Endodermal cell (in vitro differentiated cells): ENCODE data around the gene TMC4. TPM values are rescaled to one million over a fixed set of nuclear protein-coding genes. Genes with fewer than 3 reads are reported as not detected.

Experiments used
- DNase-seq: peaks from one replicate; pipeline ENCODE4 v3.0.0-alpha.2; 2017
- H3K27ac ChIP-seq: 2 replicates; pipeline ENCODE4 v1.5.1; 2013; ENCODE audit warnings: mild to moderate bottlenecking, low read depth, low read length, moderate library complexity
- H3K27me3 ChIP-seq: 2 replicates; pipeline ENCODE4 v1.6.1; 2013; ENCODE audit warnings: mild to moderate bottlenecking, low read length, moderate library complexity; ENCODE audit not compliant: insufficient read depth, control insufficient read depth, poor library complexity, severe bottlenecking
- H3K36me3 ChIP-seq: 2 replicates; pipeline ENCODE4 v1.7.0; 2013; ENCODE audit warnings: mild to moderate bottlenecking, low read length, moderate library complexity; ENCODE audit not compliant: control insufficient read depth, insufficient read depth
- H3K4me1 ChIP-seq: one replicate; pipeline ENCODE4 v1.7.0; 2013; ENCODE audit warnings: low read length; ENCODE audit not compliant: control insufficient read depth, insufficient read depth
- H3K4me3 ChIP-seq: 2 replicates; pipeline ENCODE4 v1.5.1; 2013; ENCODE audit warnings: mild to moderate bottlenecking, low read length, moderate library complexity
- H3K9ac ChIP-seq: 2 replicates; pipeline ENCODE4 v1.6.1; 2013; ENCODE audit warnings: mild to moderate bottlenecking, low read length, moderate library complexity; ENCODE audit not compliant: poor library complexity, severe bottlenecking; ENCODE audit errors: extremely low read depth
- H3K9me3 ChIP-seq: 2 replicates; pipeline ENCODE4 v1.6.1; 2013; ENCODE audit warnings: mild to moderate bottlenecking, low read length, moderate library complexity; ENCODE audit not compliant: control insufficient read depth
- H3K27ac Mint-ChIP-seq: 2 replicates; pipeline ENCODE4 v1.8.0; 2020; ENCODE audit warnings: mixed read lengths
- H3K27me3 Mint-ChIP-seq: 2 replicates; pipeline ENCODE4 v1.8.0; 2021; ENCODE audit warnings: mild to moderate bottlenecking, mixed read lengths; ENCODE audit not compliant: insufficient read depth
- H3K36me3 Mint-ChIP-seq: 2 replicates; pipeline ENCODE4 v1.8.0; 2020; ENCODE audit warnings: low read depth, mixed read lengths
- H3K4me1 Mint-ChIP-seq: 2 replicates; pipeline ENCODE4 v1.8.0; 2020; ENCODE audit warnings: mixed read lengths
- H3K4me3 Mint-ChIP-seq: 2 replicates; pipeline ENCODE4 v1.8.0; 2020; ENCODE audit warnings: mild to moderate bottlenecking, moderate library complexity, mixed read lengths
- H3K9me3 Mint-ChIP-seq: 2 replicates; pipeline ENCODE4 v1.8.0; 2020; ENCODE audit warnings: mild to moderate bottlenecking, mixed read lengths
- CTCF ChIP-seq: fragments of 200-600 bp; sonication (generic); conservative IDR thresholded peaks from 2 replicates; pipeline ENCODE4 v1.5.0; 2021; ENCODE audit warnings: antibody characterized with exemption, mild to moderate bottlenecking
- WGBS, 2 experiments: methylation state at CpG; one replicate each; pipeline versions ENCODE4 v1.1.5 to v1.1.7; 2013; ENCODE audit warnings: missing lambda C conversion rate in 2 of 2, mixed read lengths in 1 of 2; ENCODE audit not compliant: insufficient coverage in 1 of 2, insufficient read length in 1 of 2; 5-methylcytosine and 5-hydroxymethylcytosine counted together
- total RNA-seq, 2 donors: library from RNA; stranded (reverse); fragmentation: NEBNext Ultra II Directional in 1 of 2; extraction: Animal tissue kit (Norgen Biotek cat#: 25700) in 1 of 2; gene quantifications; 2 replicates in 1 of 2; 3 replicates in 1 of 2; pipeline ENCODE4 v1.2.1, GENCODE V29; 2021

Gene TMC4
- total RNA-seq, 2 donors from 2014 or later = 32.7 to 46.6 TPM

GRCh38 chr19:54138489-54139256, 34.3 kb downstream of the TMC4 start:
- TF ChIP-seq CTCF = no peak
- Mint-ChIP-seq H3K36me3 (peaks cover 30% of the 10 kb centered on the region), H3K27ac (peak overlapping the region; percentile 94), H3K4me1 (peaks cover 31% of the 10 kb centered on the region), H3K9me3 (peaks cover 6% of the 10 kb centered on the region), H3K27me3 (no peaks in the 10 kb centered on the region), H3K4me3 (peak overlapping the region; percentile 86)
- peak; percentile 58 for DNase-seq
- Histone ChIP-seq H3K4me1 (peaks cover 11% of the 10 kb centered on the region), H3K9me3 (peaks cover 2% of the 10 kb centered on the region), H3K27ac (no peak overlapping the region), H3K4me3 (peak overlapping the region; percentile 86), H3K36me3 (peaks cover 43% of the 10 kb centered on the region), H3K27me3 (no peaks in the 10 kb centered on the region), H3K9ac (peak overlapping the region; percentile 98)
- 43 to 46% methylated on average over 22 to 26 of the region's 31 CpGs for WGBS, 2 experiments

GRCh38 chr19:54137699-54138488, 35.1 kb downstream of the TMC4 start, which contains the start of gene CNOT3:
Gene CNOT3, plus strand, starts transcription at chr19:54137762. Its CDS starts 5,217 bp downstream, at chr19:54142979.
- peak within 1 kb of the TSS; percentile 89 for H3K4me3 ChIP-seq
- no peak for DNase-seq
- peak within 1 kb of the TSS; percentile 94 for H3K27ac Mint-ChIP-seq
- H3K4me1 ChIP-seq = peaks cover 11% of the 10 kb centered on the region
- H3K36me3 Mint-ChIP-seq = peaks cover 24% of the 10 kb centered on the region
- peak within 1 kb of the TSS; percentile 86 for H3K4me3 Mint-ChIP-seq
- peaks cover 8% of the 10 kb centered on the region for H3K9me3 Mint-ChIP-seq
- WGBS, 2 experiments = 0% methylated on average over 18 to 98 of the region's 103 CpGs
- peaks cover 35% of the 10 kb centered on the region for H3K36me3 ChIP-seq
- H3K27me3 Mint-ChIP-seq = no peaks in the 10 kb centered on the region
- peak within 1 kb of the TSS; percentile 94 for H3K27ac ChIP-seq
- peaks cover 31% of the 10 kb centered on the region for H3K4me1 Mint-ChIP-seq
- TF ChIP-seq CTCF = peak; percentile 68
- H3K9me3 ChIP-seq = peaks cover 5% of the 10 kb centered on the region
- peak within 1 kb of the TSS; percentile 98 for H3K9ac ChIP-seq
- no peaks in the 10 kb centered on the region for H3K27me3 ChIP-seq

GRCh38 chr19:54136864-54137698, 35.9 kb downstream of the TMC4 start:
- WGBS, 2 experiments = 0 to 1% methylated on average over 25 to 46 of the region's 46 CpGs
- Histone ChIP-seq H3K27ac (peak overlapping the region; percentile 5), H3K36me3 (peaks cover 30% of the 10 kb centered on the region), H3K4me3 (peak overlapping the region; percentile 89), H3K9ac (peak overlapping the region; percentile 98), H3K4me1 (peaks cover 11% of the 10 kb centered on the region), H3K27me3 (no peaks in the 10 kb centered on the region), H3K9me3 (peaks cover 5% of the 10 kb centered on the region)
- Mint-ChIP-seq H3K4me1 (peaks cover 31% of the 10 kb centered on the region), H3K36me3 (peaks cover 20% of the 10 kb centered on the region), H3K9me3 (peaks cover 8% of the 10 kb centered on the region), H3K4me3 (peak overlapping the region; percentile 86), H3K27me3 (no peaks in the 10 kb centered on the region), H3K27ac (peak overlapping the region; percentile 94)
- no peak for TF ChIP-seq CTCF
- DNase-seq = peak; percentile 100
